ENCODE results near the gene TM9SF1. TPM values are rescaled to one million over a fixed set of nuclear protein-coding genes. Genes with fewer than 3 reads are reported as not detected.

The TM9SF1 gene
- total RNA-seq, 2 donors from 2014 or later: 28.6 to 33.4 TPM

DNA sequence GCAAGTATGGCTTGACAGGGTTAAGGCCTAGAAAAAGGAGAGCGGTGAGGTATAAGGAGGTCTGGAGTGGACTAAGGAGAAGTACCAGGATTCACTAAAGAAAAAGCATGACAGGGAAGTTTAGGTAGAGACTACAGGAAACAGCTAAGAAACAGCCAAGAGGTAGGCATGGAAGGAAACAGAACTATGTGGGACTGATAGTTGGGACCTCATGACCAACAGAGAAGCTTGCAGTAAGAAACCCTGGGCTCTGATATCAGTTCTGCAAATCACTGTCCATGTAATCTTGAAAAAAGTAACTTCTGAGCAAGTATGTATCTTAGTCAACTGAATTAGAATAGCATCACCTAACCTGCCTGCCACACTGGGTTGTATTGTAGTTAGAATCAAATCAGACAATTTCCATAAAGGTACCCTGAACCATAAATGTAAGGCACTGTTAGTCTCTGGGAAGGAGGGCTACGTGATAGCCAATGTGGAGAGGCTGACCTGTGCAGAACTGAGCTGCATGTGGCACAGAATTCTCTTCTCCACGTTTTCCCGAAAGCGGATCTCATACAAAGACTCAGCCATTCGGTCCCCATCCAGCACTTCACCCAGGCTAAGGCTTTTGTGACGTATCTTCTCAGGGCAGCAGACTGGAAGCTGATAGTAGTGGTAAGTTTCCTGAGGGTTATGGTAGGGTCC lies 912 bp downstream of the TM9SF1 start:
- ATAC-seq (replicated peaks): no peak
- Mint-ChIP-seq H3K27ac (peak overlapping the region; percentile 99), H3K4me1 (peaks cover 49% of the 10 kb centered on the region), H3K36me3 (ENCODE audit: low read depth) (peaks cover 58% of the 10 kb centered on the region), H3K27me3 (no peaks in the 10 kb centered on the region), H3K4me3 (peak overlapping the region; percentile 98), H3K9me3 (no peaks in the 10 kb centered on the region)

DNA sequence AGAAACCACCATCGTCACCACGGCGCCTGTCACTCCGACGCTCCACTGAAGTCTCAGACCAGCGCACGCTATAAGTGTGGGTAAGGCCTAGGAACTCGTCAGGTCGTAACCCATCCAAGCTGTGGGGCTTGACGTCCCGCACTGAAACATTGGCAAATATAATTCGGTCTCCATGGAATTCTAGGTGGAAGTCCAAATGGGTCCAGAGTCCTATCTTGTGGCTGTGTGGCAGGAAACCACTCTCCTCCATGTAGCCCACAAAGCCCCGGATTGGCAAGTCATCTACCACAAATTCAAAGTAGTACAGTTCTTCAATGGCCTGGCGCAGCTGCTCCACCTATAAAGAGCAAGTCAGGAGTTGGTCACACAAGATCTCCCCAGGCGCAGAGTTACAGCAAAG lies 2.3 kb downstream of the TM9SF1 start:
- H3K36me3 Mint-ChIP-seq (ENCODE audit: low read depth): peaks cover 48% of the 10 kb centered on the region
- no peaks in the 10 kb centered on the region for H3K27me3 Mint-ChIP-seq
- H3K4me1 Mint-ChIP-seq: peaks cover 43% of the 10 kb centered on the region
- no peak overlapping the region for H3K4me3 Mint-ChIP-seq
- no peak for ATAC-seq (replicated peaks)
- no peaks in the 10 kb centered on the region for H3K9me3 Mint-ChIP-seq
- no peak overlapping the region for H3K27ac Mint-ChIP-seq

DNA sequence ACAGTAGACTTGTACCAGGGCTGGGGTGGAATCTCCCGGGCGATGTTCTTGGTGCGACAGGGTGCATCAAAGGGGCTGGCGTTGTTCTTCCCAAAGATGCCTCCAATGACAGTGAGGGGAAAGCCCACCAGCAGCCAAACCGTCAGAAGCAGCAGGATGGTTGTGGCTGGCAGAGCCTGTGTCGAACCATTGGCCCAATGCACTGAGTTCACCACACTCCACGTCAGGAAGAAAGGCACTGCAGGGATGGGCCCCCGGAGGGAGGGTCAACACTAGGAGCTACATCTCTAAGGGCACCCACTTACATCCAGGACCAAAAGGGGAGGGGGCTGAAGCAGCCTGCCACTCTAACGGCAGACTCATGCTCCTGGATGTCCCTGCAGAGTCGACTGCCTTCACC lies 4.8 kb downstream of the TM9SF1 start:
- Mint-ChIP-seq H3K4me1 (peaks cover 38% of the 10 kb centered on the region), H3K9me3 (no peaks in the 10 kb centered on the region), H3K4me3 (no peak overlapping the region), H3K36me3 (ENCODE audit: low read depth) (peaks cover 55% of the 10 kb centered on the region), H3K27ac (no peak overlapping the region), H3K27me3 (no peaks in the 10 kb centered on the region)
- ATAC-seq (replicated peaks): no peak

DNA sequence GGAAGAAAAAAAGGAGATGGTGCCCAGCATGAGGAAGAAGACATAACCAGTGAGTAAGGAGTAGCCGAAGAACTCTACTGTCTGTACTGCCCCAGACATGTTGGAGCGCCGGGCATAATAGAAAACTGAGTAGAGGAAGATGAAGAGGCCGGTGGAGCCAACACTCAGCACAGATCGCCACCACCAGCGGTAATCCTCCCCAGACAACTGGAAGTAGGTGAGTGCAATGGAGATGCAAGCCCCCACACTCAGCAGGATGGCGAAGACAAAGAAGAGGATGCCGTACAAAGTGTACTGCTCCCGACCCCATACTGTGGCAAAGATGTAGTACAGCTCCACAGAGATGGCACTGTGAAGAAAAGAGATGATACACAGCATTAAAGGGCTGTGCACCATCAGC lies 5.8 kb downstream of the TM9SF1 start:
- no peak for ATAC-seq (replicated peaks)
- Mint-ChIP-seq H3K36me3 (ENCODE audit: low read depth) (peaks cover 65% of the 10 kb centered on the region), H3K4me3 (peak overlapping the region; percentile 84), H3K9me3 (no peaks in the 10 kb centered on the region), H3K27me3 (no peaks in the 10 kb centered on the region), H3K27ac (peak overlapping the region; percentile 77), H3K4me1 (peaks cover 32% of the 10 kb centered on the region)

DNA sequence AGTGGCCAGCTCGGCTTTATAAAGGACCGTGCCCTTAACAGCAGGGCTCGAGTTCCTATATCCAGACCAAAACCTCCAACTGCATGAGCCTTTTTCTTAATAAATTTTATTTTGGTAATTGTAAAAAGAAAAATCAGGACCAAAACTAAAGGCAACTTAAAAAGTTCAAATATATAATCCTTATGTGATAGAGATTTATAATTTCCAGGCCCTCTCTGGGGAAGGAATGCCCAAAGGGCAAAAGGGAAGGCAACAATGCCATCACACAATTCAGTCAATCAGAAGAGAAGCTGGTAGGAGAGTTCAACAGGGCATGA lies 6.2 kb downstream of the TM9SF1 start:
- H3K36me3 Mint-ChIP-seq (ENCODE audit: low read depth): peaks cover 61% of the 10 kb centered on the region
- H3K4me1 Mint-ChIP-seq: peaks cover 28% of the 10 kb centered on the region

DNA sequence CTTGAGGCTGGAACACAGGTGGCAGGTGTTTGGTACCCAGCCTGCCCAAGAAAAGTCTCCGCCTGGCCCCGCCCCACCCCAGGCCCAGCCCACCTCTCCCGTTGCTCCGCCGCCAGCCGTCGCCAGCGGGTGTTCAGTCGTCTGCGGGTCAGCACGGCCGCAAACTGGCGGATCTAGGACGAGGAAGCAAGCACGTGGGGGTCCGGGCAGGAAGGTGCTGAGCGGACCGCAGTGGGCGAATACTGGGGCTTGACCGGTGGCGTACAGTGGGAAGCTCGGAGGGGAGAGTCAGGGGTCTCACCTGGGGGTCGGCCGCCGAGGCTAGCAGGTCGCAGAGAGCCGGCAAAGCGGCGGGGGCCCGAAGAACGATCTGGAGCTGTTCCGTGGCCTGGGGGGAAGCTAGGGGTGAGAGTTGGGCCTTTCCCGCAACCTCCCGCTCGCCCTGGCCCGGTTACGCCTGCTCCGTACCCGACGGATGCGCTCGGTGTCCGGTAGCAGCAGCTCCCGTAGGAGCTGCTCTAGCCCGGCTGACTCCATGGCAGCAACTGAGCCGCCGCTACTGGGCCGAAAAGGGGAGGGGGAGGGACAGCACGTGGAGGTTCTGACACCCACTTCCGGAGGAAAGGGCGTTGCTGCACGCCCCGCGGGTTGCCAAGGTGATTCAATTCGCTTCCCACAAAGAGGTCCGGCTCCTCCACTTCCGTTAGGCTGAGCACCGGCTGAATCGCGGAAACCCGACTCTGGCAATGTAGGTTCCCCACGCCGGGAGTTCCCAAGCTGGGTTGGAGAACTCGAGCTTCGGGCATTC lies 6.8 kb downstream of the TM9SF1 start, which contains the start of gene IPO4:
Gene IPO4 (minus strand): TSS at position 566 of the 808 bp plus-strand sequence. CDS start 29 bp downstream, at position 537.
- no peaks in the 10 kb centered on the region for H3K27me3 Mint-ChIP-seq
- peak within 1 kb of the TSS; percentile 77 for H3K27ac Mint-ChIP-seq
- peak within 1 kb of the TSS; percentile 84 for H3K4me3 Mint-ChIP-seq
- no peaks in the 10 kb centered on the region for H3K9me3 Mint-ChIP-seq
- peaks cover 25% of the 10 kb centered on the region for H3K4me1 Mint-ChIP-seq
- peak; percentile 98 for ATAC-seq (replicated peaks)
- H3K36me3 Mint-ChIP-seq (ENCODE audit: low read depth): peaks cover 61% of the 10 kb centered on the region

More for the DNA sequence above, 6.2 kb downstream of the TM9SF1 start:
- H3K4me3 Mint-ChIP-seq: peak overlapping the region; percentile 84
- no peak for ATAC-seq (replicated peaks)
- peak overlapping the region; percentile 77 for H3K27ac Mint-ChIP-seq
- H3K27me3 Mint-ChIP-seq: no peaks in the 10 kb centered on the region
- H3K9me3 Mint-ChIP-seq: no peaks in the 10 kb centered on the region

DNA sequence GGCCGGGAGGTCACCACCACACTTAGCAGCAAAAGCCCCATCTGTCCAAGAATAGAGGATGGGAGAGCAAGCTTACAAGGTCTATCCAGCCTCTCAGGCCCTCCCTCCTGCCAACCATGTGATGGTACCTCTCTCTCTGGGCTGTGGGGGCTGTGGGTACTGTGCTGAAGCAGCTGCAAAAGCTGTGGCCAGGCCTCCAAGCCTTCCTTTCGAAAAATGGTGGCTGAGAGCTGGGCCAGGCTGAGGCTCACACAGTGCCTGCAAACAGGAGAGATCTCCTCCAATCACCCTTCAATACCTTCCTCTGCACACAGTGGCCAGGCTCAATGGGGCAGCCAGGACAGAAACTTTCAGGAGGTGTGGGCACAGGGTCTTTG lies 7.7 kb downstream of the TM9SF1 start:
- peaks cover 20% of the 10 kb centered on the region for H3K4me1 Mint-ChIP-seq
- H3K9me3 Mint-ChIP-seq: no peaks in the 10 kb centered on the region
- peak overlapping the region; percentile 84 for H3K4me3 Mint-ChIP-seq
- no peaks in the 10 kb centered on the region for H3K27me3 Mint-ChIP-seq
- H3K36me3 Mint-ChIP-seq (ENCODE audit: low read depth): peaks cover 63% of the 10 kb centered on the region
- no peak for ATAC-seq (replicated peaks)
- H3K27ac Mint-ChIP-seq: peak overlapping the region; percentile 77

DNA sequence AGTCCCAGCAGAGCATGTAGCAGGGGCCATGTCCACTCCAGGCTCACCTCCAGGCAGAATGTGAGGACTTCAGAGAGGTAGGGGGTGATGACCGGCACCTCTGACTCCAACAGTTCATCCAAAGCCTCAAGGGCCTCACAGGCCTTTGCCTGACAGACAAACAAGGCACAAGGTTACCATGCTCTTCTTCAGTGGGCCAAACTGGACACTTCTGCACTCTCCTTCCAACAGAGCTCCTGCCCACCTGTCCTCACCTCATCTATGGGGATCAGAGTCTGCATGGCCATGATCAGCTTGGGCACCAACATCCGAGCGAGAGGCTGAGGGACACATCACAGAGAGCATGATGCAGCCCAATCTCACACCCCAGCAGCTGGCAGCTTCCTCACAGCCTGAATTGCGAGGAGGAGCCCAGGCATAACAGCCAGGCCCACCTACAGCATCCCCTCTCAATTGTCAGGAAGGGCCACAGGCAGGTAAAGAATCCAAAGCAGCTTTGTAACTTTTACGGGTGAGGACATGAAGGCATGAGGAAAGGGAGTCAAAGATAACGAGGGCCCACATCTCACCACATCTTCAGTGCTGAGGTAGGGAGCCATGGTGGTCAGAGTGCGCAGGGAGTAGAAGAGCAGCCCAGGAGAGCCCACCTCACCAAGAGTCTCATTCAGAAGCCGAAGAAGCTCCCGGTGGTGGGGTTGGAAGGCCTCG lies 8.3 kb downstream of the TM9SF1 start:
- Mint-ChIP-seq H3K27ac (peak overlapping the region; percentile 77), H3K36me3 (ENCODE audit: low read depth) (peaks cover 63% of the 10 kb centered on the region), H3K9me3 (no peaks in the 10 kb centered on the region), H3K4me1 (peaks cover 15% of the 10 kb centered on the region), H3K27me3 (no peaks in the 10 kb centered on the region), H3K4me3 (peak overlapping the region; percentile 84)
- ATAC-seq (replicated peaks): no peak

DNA sequence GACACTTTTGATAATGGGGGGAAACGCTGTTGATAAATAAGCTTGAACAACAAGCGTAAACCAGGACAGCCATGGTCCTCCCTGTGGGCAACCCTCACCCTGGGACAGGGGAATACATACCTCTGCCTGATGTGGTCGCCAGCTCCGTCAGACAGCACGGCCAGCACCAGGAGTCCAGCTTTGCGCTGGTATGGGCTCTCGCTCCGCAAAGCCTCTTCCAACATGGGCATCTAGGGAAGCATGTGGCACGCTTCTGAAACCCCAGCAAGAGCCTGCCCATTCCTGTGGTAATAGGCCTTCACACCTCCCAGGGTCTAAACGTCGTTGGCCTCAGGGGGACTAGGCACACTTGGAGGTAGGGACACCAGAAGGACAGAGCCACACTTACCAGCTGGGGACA lies 9.5 kb downstream of the TM9SF1 start:
- no peak for ATAC-seq (replicated peaks)
- Mint-ChIP-seq H3K36me3 (ENCODE audit: low read depth) (peaks cover 61% of the 10 kb centered on the region), H3K27me3 (no peaks in the 10 kb centered on the region), H3K4me1 (peaks cover 15% of the 10 kb centered on the region), H3K4me3 (no peak overlapping the region), H3K27ac (no peak overlapping the region), H3K9me3 (no peaks in the 10 kb centered on the region)

DNA sequence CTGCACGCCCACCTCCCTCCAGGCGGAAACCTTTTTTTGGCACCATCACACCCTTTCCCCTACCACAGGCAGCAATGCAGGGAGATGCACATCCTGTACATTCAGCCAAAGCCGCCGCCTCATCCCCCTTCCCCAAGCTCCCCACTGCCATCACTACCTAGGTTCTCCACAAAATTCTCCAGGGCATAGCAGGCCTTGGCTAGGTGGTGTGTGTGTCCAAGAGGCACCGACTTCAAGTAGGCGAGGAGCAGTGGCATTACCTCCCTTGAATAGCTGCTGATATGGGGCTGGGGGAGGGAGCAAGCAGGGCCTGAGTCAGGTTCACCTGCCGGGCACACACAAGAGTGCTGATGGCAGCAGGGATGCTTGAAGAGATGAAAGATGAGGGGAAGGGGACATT lies 10.2 kb downstream of the TM9SF1 start:
- Mint-ChIP-seq H3K27ac (no peak overlapping the region), H3K4me1 (peaks cover 12% of the 10 kb centered on the region), H3K9me3 (no peaks in the 10 kb centered on the region), H3K36me3 (ENCODE audit: low read depth) (peaks cover 62% of the 10 kb centered on the region), H3K27me3 (no peaks in the 10 kb centered on the region), H3K4me3 (no peak overlapping the region)
- no peak for ATAC-seq (replicated peaks)

DNA sequence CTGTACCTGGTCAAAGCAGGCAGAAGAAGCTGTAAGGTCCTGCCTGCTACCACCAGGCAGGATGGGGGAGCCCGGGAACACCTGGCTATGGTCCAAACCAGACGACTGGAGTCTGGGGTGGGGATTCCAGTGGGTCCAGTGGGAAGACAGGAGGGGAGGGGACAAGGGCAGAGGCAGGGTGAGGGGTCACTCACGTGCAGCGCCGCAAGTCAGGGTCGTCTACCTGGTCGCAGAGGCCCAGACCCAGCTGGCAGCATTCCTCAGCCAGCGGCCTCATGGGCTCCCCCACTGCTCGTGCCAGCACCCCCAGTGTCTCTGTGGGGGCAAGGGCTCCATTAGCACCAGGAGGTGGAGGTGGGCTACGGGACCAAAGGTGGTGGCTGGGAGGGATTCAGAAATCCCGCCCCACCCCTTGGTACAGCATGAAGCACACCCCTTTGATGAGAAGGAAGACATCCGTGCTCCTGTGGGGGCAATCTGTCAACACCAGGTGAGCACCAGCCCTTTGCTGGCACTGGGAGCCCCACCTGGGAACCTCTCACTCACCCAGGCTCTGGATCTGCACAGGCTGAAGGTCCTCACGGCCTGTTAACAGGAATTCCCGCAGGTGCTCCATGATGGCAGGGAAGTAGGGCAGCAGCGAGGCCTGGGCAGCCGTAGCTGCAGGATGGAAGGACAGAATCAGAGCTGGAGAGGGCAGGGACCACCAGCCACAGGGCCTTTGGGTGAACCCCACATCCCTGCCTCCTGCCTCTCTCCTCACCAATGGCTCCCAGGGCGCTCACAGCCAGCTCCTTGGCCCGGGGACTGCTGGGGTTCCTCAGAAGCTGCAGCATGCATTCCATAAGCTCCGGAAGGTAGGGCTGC lies 10.9 kb downstream of the TM9SF1 start:
- no peaks in the 10 kb centered on the region for H3K27me3 Mint-ChIP-seq
- H3K4me1 Mint-ChIP-seq: peaks cover 9% of the 10 kb centered on the region
- H3K4me3 Mint-ChIP-seq: no peak overlapping the region
- peaks cover 66% of the 10 kb centered on the region for H3K36me3 Mint-ChIP-seq (ENCODE audit: low read depth)
- ATAC-seq (replicated peaks): no peak
- no peak overlapping the region for H3K27ac Mint-ChIP-seq
- no peaks in the 10 kb centered on the region for H3K9me3 Mint-ChIP-seq

DNA sequence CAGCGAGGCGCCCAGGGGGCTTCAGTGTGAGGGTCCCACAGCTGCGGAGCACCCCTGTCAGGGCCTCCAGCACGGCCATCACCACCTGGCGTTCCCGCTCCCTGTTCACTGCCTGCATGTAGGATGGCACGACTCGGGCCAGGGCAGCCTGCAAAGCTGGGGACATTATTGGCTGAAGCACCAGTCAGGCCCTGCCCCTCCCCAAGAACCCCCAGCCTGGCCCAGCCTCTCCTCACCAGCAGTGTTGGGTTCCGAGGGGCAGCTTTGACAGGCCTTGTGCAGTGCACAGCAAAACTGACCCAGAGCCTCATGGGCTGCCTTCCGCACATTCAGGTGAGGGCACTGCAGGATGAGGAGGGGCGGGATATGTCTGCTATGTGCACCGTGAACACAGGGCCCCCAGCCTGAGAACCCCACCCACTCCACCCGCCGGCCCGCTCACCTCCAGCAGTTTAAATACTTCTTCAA lies 12.2 kb downstream of the TM9SF1 start:
- Mint-ChIP-seq H3K9me3 (no peaks in the 10 kb centered on the region), H3K27me3 (no peaks in the 10 kb centered on the region), H3K36me3 (ENCODE audit: low read depth) (peaks cover 76% of the 10 kb centered on the region), H3K4me1 (peaks cover 5% of the 10 kb centered on the region), H3K4me3 (no peak overlapping the region), H3K27ac (peak overlapping the region; percentile 41)
- no peak for ATAC-seq (replicated peaks)

DNA sequence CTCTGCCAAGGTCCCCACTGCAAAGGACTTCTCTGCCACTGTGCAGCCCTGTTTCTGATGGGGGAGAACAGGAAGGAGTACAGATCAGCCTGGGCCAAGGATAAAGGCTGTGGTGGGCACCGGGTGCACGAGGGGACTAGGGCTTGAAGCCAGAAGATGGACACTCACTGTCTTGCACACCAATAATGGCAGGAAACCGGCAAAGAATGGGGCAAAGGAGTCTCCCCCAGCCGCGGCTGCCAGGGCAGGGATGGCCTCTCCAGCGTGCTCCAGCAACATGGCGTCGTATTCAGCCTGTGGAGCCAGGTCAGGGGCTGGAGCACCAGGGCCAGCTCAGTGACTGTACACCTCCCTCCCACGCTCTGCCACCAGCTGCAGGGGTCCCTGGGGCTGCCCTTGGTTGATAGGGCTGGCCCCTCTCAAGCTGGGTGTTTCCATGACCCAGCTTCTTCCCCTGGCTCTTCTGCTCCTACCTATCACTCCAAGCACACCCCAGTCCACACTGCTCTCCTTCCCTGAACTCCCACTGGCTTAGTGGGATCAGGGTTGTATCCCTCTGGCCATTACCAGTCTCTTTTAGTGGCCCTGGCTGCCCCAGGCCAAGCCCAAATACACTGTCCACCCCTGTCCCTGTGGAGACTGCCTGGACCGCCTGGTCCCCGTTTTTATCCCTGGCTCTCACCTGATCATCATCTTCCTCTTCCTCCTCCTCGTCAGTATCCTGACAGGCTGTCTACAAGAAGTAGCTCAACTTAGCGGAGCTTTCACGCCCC lies 12.9 kb downstream of the TM9SF1 start:
- Mint-ChIP-seq H3K27ac (no peak overlapping the region), H3K9me3 (no peaks in the 10 kb centered on the region), H3K27me3 (no peaks in the 10 kb centered on the region), H3K4me1 (peaks cover 4% of the 10 kb centered on the region), H3K36me3 (ENCODE audit: low read depth) (peaks cover 82% of the 10 kb centered on the region), H3K4me3 (no peak overlapping the region)
- no peak for ATAC-seq (replicated peaks)

Data from activated T-helper 17 cell treated with anti-CD3 and anti-CD28 coated beads, Interleukin-2, amount 50 U/mL, for 72 hours (primary cell).